ENCODE data around the gene TRPM3. TPM values are rescaled to one million over a fixed set of nuclear protein-coding genes. Genes with fewer than 3 reads are reported as not detected.

Gene TRPM3
- total RNA-seq, 1 experiment from 2014 or later, result 5.4 TPM

DNA sequence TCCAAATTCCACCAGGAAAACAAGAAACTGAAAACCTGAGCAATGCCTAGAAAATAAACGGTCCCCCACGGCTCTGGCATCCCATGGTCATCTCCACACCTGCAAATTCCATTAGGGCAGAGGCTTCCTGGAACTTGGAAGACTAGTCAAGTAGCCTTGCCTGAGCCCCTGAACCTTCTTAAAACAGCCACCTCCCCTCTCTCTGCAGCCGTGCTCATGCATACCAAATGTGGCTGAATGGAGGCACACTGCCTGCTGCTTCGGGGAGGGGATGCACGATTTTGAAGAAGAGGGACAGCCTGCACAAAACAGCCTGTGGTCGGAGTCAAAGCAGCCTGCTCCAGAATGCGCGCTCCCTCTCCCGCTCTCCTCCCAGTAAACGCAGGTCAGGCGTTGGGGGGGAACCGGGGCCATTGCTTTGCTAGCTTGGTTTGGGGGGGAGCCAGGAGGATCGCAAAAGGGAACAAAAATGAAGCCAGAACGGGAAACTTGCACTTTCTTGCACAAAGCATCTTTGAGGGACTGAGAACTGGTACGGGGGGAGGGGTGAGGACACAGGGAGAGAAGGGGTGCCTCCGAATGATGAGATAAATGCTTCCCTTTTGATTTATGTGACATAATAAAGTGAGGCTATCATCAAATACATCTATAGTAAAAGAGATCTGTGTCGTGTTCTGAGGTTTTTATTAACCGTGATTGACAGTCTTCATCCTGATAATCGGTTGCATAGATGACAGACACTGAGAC, at the start of gene TRPM3 (continued):
- TF ChIP-seq SP1 (CRISPR knock-in tag; conservative IDR thresholded peaks at IDR 0.05) (no peak), RELA (CRISPR knock-in tag; IDR thresholded peaks at IDR 0.05; ENCODE audit: borderline replicate concordance) (no peak), ZNF232 (CRISPR knock-in tag; IDR thresholded peaks at IDR 0.05) (no peak), SMAD3 (CRISPR knock-in tag; IDR thresholded peaks at IDR 0.05; ENCODE audit: borderline replicate concordance) (no peak), ZNF671 (CRISPR knock-in tag; IDR thresholded peaks at IDR 0.05) (0 out of 2 replicates have a peak, but pooled peaks have one; percentile 35), FOXJ3 (CRISPR knock-in tag; IDR thresholded peaks at IDR 0.05; ENCODE audit: borderline replicate concordance) (no peak), ZNF121 (CRISPR knock-in tag; IDR thresholded peaks at IDR 0.05) (no peak), ETV6 (CRISPR knock-in tag; IDR thresholded peaks at IDR 0.05) (peak; percentile 67; the same call in 1 of the 2 replicates), ELF4 (CRISPR knock-in tag; IDR thresholded peaks at IDR 0.05; ENCODE audit: low read depth) (no peak), FOXK1 (CRISPR knock-in tag; IDR thresholded peaks at IDR 0.05) (0 out of 2 replicates have a peak, but pooled peaks have one; percentile 26), IRF2 (CRISPR knock-in tag; IDR thresholded peaks at IDR 0.05; ENCODE audit: borderline replicate concordance, low read depth) (no peak), ATF1 (CRISPR knock-in tag; IDR thresholded peaks at IDR 0.05) (no peak), TEAD4 (CRISPR knock-in tag; IDR thresholded peaks at IDR 0.05) (peak; percentile 51; the same call in 1 of the 2 replicates)
- TF ChIP-seq, protein P1, sequence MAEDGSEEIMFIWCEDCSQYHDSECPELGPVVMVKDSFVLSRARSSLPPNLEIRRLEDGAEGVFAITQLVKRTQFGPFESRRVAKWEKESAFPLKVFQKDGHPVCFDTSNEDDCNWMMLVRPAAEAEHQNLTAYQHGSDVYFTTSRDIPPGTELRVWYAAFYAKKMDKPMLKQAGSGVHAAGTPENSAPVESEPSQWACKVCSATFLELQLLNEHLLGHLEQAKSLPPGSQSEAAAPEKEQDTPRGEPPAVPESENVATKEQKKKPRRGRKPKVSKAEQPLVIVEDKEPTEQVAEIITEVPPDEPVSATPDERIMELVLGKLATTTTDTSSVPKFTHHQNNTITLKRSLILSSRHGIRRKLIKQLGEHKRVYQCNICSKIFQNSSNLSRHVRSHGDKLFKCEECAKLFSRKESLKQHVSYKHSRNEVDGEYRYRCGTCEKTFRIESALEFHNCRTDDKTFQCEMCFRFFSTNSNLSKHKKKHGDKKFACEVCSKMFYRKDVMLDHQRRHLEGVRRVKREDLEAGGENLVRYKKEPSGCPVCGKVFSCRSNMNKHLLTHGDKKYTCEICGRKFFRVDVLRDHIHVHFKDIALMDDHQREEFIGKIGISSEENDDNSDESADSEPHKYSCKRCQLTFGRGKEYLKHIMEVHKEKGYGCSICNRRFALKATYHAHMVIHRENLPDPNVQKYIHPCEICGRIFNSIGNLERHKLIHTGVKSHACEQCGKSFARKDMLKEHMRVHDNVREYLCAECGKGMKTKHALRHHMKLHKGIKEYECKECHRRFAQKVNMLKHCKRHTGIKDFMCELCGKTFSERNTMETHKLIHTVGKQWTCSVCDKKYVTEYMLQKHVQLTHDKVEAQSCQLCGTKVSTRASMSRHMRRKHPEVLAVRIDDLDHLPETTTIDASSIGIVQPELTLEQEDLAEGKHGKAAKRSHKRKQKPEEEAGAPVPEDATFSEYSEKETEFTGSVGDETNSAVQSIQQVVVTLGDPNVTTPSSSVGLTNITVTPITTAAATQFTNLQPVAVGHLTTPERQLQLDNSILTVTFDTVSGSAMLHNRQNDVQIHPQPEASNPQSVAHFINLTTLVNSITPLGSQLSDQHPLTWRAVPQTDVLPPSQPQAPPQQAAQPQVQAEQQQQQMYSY (CRISPR knock-in tag; IDR thresholded peaks at IDR 0.05), result no peak
- TF ChIP-seq, protein P2, sequence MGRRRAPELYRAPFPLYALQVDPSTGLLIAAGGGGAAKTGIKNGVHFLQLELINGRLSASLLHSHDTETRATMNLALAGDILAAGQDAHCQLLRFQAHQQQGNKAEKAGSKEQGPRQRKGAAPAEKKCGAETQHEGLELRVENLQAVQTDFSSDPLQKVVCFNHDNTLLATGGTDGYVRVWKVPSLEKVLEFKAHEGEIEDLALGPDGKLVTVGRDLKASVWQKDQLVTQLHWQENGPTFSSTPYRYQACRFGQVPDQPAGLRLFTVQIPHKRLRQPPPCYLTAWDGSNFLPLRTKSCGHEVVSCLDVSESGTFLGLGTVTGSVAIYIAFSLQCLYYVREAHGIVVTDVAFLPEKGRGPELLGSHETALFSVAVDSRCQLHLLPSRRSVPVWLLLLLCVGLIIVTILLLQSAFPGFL (CRISPR knock-in tag; IDR thresholded peaks at IDR 0.05; ENCODE audit: borderline replicate concordance), result no peak
- TF ChIP-seq, protein P3, sequence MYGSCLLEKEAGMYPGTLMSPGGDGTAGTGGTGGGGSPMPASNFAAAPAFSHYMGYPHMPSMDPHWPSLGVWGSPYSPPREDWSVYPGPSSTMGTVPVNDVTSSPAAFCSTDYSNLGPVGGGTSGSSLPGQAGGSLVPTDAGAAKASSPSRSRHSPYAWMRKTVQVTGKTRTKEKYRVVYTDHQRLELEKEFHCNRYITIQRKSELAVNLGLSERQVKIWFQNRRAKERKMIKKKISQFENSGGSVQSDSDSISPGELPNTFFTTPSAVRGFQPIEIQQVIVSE (CRISPR knock-in tag; IDR thresholded peaks at IDR 0.05; ENCODE audit: borderline replicate concordance), result no peak
- TF ChIP-seq, protein P4, sequence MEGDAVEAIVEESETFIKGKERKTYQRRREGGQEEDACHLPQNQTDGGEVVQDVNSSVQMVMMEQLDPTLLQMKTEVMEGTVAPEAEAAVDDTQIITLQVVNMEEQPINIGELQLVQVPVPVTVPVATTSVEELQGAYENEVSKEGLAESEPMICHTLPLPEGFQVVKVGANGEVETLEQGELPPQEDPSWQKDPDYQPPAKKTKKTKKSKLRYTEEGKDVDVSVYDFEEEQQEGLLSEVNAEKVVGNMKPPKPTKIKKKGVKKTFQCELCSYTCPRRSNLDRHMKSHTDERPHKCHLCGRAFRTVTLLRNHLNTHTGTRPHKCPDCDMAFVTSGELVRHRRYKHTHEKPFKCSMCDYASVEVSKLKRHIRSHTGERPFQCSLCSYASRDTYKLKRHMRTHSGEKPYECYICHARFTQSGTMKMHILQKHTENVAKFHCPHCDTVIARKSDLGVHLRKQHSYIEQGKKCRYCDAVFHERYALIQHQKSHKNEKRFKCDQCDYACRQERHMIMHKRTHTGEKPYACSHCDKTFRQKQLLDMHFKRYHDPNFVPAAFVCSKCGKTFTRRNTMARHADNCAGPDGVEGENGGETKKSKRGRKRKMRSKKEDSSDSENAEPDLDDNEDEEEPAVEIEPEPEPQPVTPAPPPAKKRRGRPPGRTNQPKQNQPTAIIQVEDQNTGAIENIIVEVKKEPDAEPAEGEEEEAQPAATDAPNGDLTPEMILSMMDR (IDR thresholded peaks at IDR 0.05), result no peak
- TF ChIP-seq, protein P5, sequence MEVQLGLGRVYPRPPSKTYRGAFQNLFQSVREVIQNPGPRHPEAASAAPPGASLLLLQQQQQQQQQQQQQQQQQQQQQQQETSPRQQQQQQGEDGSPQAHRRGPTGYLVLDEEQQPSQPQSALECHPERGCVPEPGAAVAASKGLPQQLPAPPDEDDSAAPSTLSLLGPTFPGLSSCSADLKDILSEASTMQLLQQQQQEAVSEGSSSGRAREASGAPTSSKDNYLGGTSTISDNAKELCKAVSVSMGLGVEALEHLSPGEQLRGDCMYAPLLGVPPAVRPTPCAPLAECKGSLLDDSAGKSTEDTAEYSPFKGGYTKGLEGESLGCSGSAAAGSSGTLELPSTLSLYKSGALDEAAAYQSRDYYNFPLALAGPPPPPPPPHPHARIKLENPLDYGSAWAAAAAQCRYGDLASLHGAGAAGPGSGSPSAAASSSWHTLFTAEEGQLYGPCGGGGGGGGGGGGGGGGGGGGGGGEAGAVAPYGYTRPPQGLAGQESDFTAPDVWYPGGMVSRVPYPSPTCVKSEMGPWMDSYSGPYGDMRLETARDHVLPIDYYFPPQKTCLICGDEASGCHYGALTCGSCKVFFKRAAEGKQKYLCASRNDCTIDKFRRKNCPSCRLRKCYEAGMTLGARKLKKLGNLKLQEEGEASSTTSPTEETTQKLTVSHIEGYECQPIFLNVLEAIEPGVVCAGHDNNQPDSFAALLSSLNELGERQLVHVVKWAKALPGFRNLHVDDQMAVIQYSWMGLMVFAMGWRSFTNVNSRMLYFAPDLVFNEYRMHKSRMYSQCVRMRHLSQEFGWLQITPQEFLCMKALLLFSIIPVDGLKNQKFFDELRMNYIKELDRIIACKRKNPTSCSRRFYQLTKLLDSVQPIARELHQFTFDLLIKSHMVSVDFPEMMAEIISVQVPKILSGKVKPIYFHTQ (CRISPR knock-in tag; IDR thresholded peaks at IDR 0.05), result no peak
- TF ChIP-seq, protein P6, sequence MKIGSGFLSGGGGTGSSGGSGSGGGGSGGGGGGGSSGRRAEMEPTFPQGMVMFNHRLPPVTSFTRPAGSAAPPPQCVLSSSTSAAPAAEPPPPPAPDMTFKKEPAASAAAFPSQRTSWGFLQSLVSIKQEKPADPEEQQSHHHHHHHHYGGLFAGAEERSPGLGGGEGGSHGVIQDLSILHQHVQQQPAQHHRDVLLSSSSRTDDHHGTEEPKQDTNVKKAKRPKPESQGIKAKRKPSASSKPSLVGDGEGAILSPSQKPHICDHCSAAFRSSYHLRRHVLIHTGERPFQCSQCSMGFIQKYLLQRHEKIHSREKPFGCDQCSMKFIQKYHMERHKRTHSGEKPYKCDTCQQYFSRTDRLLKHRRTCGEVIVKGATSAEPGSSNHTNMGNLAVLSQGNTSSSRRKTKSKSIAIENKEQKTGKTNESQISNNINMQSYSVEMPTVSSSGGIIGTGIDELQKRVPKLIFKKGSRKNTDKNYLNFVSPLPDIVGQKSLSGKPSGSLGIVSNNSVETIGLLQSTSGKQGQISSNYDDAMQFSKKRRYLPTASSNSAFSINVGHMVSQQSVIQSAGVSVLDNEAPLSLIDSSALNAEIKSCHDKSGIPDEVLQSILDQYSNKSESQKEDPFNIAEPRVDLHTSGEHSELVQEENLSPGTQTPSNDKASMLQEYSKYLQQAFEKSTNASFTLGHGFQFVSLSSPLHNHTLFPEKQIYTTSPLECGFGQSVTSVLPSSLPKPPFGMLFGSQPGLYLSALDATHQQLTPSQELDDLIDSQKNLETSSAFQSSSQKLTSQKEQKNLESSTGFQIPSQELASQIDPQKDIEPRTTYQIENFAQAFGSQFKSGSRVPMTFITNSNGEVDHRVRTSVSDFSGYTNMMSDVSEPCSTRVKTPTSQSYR (CRISPR knock-in tag; IDR thresholded peaks at IDR 0.05), result peak; percentile 81; the same call in 1 of the 2 replicates
- TF ChIP-seq, protein P7, sequence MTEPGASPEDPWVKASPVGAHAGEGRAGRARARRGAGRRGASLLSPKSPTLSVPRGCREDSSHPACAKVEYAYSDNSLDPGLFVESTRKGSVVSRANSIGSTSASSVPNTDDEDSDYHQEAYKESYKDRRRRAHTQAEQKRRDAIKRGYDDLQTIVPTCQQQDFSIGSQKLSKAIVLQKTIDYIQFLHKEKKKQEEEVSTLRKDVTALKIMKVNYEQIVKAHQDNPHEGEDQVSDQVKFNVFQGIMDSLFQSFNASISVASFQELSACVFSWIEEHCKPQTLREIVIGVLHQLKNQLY (CRISPR knock-in tag; IDR thresholded peaks at IDR 0.05), result no peak
- TF ChIP-seq, protein P8, sequence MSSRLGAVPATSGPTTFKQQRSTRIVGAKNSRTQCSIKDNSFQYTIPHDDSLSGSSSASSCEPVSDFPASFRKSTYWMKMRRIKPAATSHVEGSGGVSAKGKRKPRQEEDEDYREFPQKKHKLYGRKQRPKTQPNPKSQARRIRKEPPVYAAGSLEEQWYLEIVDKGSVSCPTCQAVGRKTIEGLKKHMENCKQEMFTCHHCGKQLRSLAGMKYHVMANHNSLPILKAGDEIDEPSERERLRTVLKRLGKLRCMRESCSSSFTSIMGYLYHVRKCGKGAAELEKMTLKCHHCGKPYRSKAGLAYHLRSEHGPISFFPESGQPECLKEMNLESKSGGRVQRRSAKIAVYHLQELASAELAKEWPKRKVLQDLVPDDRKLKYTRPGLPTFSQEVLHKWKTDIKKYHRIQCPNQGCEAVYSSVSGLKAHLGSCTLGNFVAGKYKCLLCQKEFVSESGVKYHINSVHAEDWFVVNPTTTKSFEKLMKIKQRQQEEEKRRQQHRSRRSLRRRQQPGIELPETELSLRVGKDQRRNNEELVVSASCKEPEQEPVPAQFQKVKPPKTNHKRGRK (CRISPR knock-in tag; IDR thresholded peaks at IDR 0.05; ENCODE audit: borderline replicate concordance), result no peak

Data from WTC11 (cell line).